NT2/D1 (cell line): ENCODE results near the gene KRTAP3-2.

ENCODE experiments used
- YY1 ChIP-seq: IDR thresholded peaks from 2 replicates; pipeline ENCODE4 v1.6.1; 2011; ENCODE audit not compliant: insufficient read length, insufficient read depth
- ZNF274 ChIP-seq: IDR thresholded peaks from 2 replicates; pipeline ENCODE4 v1.6.1; 2011; ENCODE audit warnings: mild to moderate bottlenecking, low read depth, low read length

DNA sequence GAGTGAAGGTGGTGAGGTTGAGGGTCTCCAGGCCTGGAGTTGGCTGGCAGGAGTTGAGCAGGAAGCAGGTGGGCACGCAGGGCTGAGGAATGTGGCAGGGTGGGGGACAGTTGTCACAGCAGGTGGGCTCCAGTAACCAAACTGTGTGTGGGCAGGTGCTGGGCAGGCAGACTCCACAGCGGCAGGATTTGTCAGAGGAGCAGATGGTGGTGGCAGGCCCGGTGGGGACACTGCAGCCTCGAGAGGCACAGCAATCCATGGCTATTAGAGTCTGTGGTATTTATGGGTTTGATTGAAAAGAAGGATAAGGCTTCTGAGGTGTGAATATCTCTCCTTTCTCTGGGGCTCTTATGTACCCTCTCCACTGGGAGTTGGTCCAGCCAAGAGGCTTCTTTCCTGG, 5.9 kb downstream of the KRTAP3-2 start, which contains the start of gene KRTAP3-3:
- TF ChIP-seq YY1 (no peak), ZNF274 (no peak)
